Measurements from ENCODE around the gene SEPTIN11.

SEPTIN11 gene

GRCh38 chr4:76943129-76943620 lies 6.4 kb upstream of the SEPTIN11 start:
- Histone ChIP-seq H3K9me3 (ENCODE audit: control insufficient read depth, insufficient read depth, low read depth, low read length) (no peaks in the 10 kb centered on the region), H3K4me3 (ENCODE audit: low read depth, low read length) (no peak overlapping the region), H3K4me1 (ENCODE audit: control insufficient read depth, insufficient read depth, low read length) (no peaks in the 10 kb centered on the region), H3K36me3 (ENCODE audit: control insufficient read depth in 2 of 2, insufficient read depth in 1 of 2, low read length in 2 of 2) (no peaks in the 10 kb centered on the region; a peak in 1 of 3 replicates), H3K27ac (ENCODE audit: extremely low read depth, low read depth, low read length) (no peak overlapping the region)
- POLR2A ChIA-PET = no interaction called here
- CTCF ChIA-PET = no interaction called here
- TF ChIP-seq RBAK (tag by site-specific recombination; IDR thresholded peaks at IDR 0.05) (peak; percentile 43; the same call in 1 of the 2 replicates), ZFP69B (tag by site-specific recombination; IDR thresholded peaks at IDR 0.05) (no peak)
- TF ChIP-seq, protein P1, sequence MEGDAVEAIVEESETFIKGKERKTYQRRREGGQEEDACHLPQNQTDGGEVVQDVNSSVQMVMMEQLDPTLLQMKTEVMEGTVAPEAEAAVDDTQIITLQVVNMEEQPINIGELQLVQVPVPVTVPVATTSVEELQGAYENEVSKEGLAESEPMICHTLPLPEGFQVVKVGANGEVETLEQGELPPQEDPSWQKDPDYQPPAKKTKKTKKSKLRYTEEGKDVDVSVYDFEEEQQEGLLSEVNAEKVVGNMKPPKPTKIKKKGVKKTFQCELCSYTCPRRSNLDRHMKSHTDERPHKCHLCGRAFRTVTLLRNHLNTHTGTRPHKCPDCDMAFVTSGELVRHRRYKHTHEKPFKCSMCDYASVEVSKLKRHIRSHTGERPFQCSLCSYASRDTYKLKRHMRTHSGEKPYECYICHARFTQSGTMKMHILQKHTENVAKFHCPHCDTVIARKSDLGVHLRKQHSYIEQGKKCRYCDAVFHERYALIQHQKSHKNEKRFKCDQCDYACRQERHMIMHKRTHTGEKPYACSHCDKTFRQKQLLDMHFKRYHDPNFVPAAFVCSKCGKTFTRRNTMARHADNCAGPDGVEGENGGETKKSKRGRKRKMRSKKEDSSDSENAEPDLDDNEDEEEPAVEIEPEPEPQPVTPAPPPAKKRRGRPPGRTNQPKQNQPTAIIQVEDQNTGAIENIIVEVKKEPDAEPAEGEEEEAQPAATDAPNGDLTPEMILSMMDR (tag by site-specific recombination; IDR thresholded peaks at IDR 0.05) = no peak

DNA sequence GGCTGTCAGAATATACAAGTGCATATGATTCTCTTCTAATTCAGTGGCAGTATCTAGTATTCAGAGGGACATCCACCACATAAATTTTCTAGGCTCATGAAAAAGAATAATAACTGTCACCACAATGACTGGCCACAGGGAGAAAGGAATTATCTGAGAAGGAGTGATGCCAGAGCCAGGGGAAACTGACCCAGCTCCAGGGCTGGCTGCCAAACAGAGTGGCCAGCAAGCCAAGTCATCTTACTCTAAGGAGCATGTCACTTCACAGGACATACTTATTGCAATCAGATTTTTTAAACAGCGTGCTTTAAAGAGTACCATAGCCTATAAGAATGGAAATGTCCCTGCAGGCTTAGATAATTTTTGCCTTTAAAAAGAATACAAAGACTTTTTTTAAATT lies 5.8 kb upstream of the SEPTIN11 start:
- H3K4me3 ChIP-seq (ENCODE audit: low read depth, low read length) = no peak overlapping the region
- H3K36me3 ChIP-seq (ENCODE audit: control insufficient read depth in 2 of 2, insufficient read depth in 1 of 2, low read length in 2 of 2) = no peaks in the 10 kb centered on the region; a peak in 1 of 3 replicates
- ChIA-PET CTCF (interaction anchor here (0.7 kb wide), 1 partner anchor 694 kb away, joined by 3 read pairs; no protein-coding TSS in a partner anchor), POLR2A (no interaction called here)
- no peaks in the 10 kb centered on the region for H3K4me1 ChIP-seq (ENCODE audit: control insufficient read depth, insufficient read depth, low read length)
- H3K27ac ChIP-seq (ENCODE audit: extremely low read depth, low read depth, low read length) = no peak overlapping the region
- H3K9me3 ChIP-seq (ENCODE audit: control insufficient read depth, insufficient read depth, low read depth, low read length) = no peaks in the 10 kb centered on the region
- TF ChIP-seq ZBTB17 (tag by site-specific recombination; IDR thresholded peaks at IDR 0.05) (no peak), REST (tag by site-specific recombination; IDR thresholded peaks at IDR 0.05) (no peak), ZNF664 (tag by site-specific recombination; IDR thresholded peaks at IDR 0.05) (no peak)

GRCh38 chr4:76947369-76947768 lies 2.2 kb upstream of the SEPTIN11 start:
- no peak overlapping the region for H3K4me3 ChIP-seq (ENCODE audit: low read depth, low read length)
- H3K36me3 ChIP-seq (ENCODE audit: control insufficient read depth in 2 of 2, insufficient read depth in 1 of 2, low read length in 2 of 2) = no peaks in the 10 kb centered on the region; a peak in 1 of 3 replicates
- no peaks in the 10 kb centered on the region for H3K9me3 ChIP-seq (ENCODE audit: control insufficient read depth, insufficient read depth, low read depth, low read length)
- ChIA-PET POLR2A (no interaction called here), CTCF (interaction anchor here (0.6 kb wide), 2 partner anchors 38 to 46 kb away, joined by 3 to 4 read pairs; no protein-coding TSS in a partner anchor)
- H3K27ac ChIP-seq (ENCODE audit: extremely low read depth, low read depth, low read length) = no peak overlapping the region
- TF ChIP-seq ZNF175 (tag by site-specific recombination; IDR thresholded peaks at IDR 0.05) (no peak), ZNF560 (tag by site-specific recombination; IDR thresholded peaks at IDR 0.05; ENCODE audit: borderline replicate concordance) (no peak), ZNF214 (tag by site-specific recombination; IDR thresholded peaks at IDR 0.05; ENCODE audit: borderline replicate concordance) (no peak), ZBTB1 (tag by site-specific recombination; IDR thresholded peaks at IDR 0.05) (no peak), ZNF558 (tag by site-specific recombination; IDR thresholded peaks at IDR 0.05) (no peak), YY1 (tag by site-specific recombination; IDR thresholded peaks at IDR 0.05) (no peak), SALL2 (tag by site-specific recombination; IDR thresholded peaks at IDR 0.05; ENCODE audit: borderline replicate concordance) (no peak), ZNF248 (tag by site-specific recombination; IDR thresholded peaks at IDR 0.05) (no peak), ZNF707 (tag by site-specific recombination; IDR thresholded peaks at IDR 0.05) (no peak), ZNF274 (IDR thresholded peaks at IDR 0.05; ENCODE audit: low read length) (no peak), ZNF274 (tag by site-specific recombination; IDR thresholded peaks at IDR 0.05; ENCODE audit: borderline replicate concordance) (no peak)
- no peaks in the 10 kb centered on the region for H3K4me1 ChIP-seq (ENCODE audit: control insufficient read depth, insufficient read depth, low read length)
